K562 (cell line): ENCODE results near the gene NOX5. TPM values are rescaled to one million over a fixed set of nuclear protein-coding genes. Genes with fewer than 3 reads are reported as not detected.

Experiments used
- TAF1 ChIP-seq: IDR thresholded peaks from 2 replicates; pipeline ENCODE4 v1.6.1; 2011; ENCODE audit warnings: mild to moderate bottlenecking, low read length, moderate library complexity; ENCODE audit not compliant: insufficient read depth, control insufficient read depth, severe bottlenecking; ENCODE audit errors: extremely low read depth
- polyA plus RNA-seq, 8 experiments: library from polyadenylated mRNA; depleted of rRNA in 4 of 8; stranded (reverse) in 5 of 8; unstranded in 3 of 8; fragments of >200 nt; fragmentation: Nextera tagmentation in 2 of 8; fragmentation: Illumina TruSeq in 1 of 8; extraction: Ambion mirVana in 2 of 8; extraction: Trizol in 1 of 8; gene quantifications; 2 replicates each; pipeline versions ENCODE4 v1.2.1 to v1.2.3, GENCODE V29; 2011 to 2014; ENCODE audit warnings: inconsistent platforms in 1 of 8, missing spikeins in 1 of 8
- total RNA-seq, 7 experiments: library from RNA; depleted of rRNA in 6 of 7; stranded (reverse); fragments of >200 nt in 6 of 7; fragmentation: Illumina TruSeq in 2 of 7; extraction: Trizol in 2 of 7; gene quantifications; 2 replicates each; pipeline versions ENCODE4 v1.2.1 to v1.2.3, GENCODE V29; 2011 to 2021; ENCODE audit warnings: low replicate concordance in 1 of 7
- TF ChIP-seq, protein P1 (sequence below): fragments of 250-450 bp; sonication (Bioruptor Pico); IDR thresholded peaks from 2 replicates; pipeline ENCODE4 v1.4.0; 2020; ENCODE audit warnings: borderline replicate concordance
- TF ChIP-seq, protein P2 (sequence below): sonication (generic); formaldehyde crosslinking; IDR thresholded peaks from 2 replicates; pipeline ENCODE4 v1.8.0; 2023; ENCODE audit warnings: missing genetic modification reagents, mild to moderate bottlenecking, borderline replicate concordance

The NOX5 gene
- total and polyA plus RNA-seq, 9 of the 15 experiments (the other 6 are each of a cell fraction or from before 2014, with no cell fraction given): 0.01 TPM; not detected in 8

DNA sequence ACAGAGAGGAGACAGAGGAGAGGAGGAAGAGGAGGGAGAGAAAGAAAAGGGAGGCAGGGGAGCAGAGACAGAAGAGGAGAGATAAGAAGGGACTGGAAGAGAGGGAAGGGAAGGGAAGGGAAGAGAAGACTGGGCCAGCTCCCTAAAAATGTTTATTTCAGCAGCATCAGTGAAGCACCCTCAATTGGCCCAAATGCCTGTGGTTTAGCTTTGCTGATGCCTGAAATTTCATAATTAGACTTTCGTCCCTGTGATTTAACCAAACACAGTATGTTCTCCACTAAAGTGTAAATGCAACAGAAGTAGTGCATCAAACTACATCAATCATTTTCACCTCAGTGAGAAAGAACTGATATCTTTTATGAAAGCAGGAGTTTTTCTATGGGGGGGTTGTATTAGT lies 55.9 kb downstream of the NOX5 start (continued):
- TF ChIP-seq, protein P1, sequence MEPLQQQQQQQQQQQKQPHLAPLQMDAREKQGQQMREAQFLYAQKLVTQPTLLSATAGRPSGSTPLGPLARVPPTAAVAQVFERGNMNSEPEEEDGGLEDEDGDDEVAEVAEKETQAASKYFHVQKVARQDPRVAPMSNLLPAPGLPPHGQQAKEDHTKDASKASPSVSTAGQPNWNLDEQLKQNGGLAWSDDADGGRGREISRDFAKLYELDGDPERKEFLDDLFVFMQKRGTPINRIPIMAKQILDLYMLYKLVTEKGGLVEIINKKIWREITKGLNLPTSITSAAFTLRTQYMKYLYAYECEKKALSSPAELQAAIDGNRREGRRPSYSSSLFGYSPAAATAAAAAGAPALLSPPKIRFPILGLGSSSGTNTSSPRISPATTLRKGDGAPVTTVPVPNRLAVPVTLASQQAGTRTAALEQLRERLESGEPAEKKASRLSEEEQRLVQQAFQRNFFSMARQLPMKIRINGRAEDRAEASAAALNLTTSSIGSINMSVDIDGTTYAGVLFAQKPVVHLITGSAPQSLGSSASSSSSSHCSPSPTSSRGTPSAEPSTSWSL (CRISPR knock-in tag): no peak
- TF ChIP-seq, protein P2, sequence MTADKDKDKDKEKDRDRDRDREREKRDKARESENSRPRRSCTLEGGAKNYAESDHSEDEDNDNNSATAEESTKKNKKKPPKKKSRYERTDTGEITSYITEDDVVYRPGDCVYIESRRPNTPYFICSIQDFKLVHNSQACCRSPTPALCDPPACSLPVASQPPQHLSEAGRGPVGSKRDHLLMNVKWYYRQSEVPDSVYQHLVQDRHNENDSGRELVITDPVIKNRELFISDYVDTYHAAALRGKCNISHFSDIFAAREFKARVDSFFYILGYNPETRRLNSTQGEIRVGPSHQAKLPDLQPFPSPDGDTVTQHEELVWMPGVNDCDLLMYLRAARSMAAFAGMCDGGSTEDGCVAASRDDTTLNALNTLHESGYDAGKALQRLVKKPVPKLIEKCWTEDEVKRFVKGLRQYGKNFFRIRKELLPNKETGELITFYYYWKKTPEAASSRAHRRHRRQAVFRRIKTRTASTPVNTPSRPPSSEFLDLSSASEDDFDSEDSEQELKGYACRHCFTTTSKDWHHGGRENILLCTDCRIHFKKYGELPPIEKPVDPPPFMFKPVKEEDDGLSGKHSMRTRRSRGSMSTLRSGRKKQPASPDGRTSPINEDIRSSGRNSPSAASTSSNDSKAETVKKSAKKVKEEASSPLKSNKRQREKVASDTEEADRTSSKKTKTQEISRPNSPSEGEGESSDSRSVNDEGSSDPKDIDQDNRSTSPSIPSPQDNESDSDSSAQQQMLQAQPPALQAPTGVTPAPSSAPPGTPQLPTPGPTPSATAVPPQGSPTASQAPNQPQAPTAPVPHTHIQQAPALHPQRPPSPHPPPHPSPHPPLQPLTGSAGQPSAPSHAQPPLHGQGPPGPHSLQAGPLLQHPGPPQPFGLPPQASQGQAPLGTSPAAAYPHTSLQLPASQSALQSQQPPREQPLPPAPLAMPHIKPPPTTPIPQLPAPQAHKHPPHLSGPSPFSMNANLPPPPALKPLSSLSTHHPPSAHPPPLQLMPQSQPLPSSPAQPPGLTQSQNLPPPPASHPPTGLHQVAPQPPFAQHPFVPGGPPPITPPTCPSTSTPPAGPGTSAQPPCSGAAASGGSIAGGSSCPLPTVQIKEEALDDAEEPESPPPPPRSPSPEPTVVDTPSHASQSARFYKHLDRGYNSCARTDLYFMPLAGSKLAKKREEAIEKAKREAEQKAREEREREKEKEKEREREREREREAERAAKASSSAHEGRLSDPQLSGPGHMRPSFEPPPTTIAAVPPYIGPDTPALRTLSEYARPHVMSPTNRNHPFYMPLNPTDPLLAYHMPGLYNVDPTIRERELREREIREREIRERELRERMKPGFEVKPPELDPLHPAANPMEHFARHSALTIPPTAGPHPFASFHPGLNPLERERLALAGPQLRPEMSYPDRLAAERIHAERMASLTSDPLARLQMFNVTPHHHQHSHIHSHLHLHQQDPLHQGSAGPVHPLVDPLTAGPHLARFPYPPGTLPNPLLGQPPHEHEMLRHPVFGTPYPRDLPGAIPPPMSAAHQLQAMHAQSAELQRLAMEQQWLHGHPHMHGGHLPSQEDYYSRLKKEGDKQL (CRISPR knock-in tag): no peak
- TF ChIP-seq TAF1: no peak
- TF ChIP-seq, all 486 proteins: peak for 0
